ENCODE results near the gene EN2.

Gene EN2

DNA sequence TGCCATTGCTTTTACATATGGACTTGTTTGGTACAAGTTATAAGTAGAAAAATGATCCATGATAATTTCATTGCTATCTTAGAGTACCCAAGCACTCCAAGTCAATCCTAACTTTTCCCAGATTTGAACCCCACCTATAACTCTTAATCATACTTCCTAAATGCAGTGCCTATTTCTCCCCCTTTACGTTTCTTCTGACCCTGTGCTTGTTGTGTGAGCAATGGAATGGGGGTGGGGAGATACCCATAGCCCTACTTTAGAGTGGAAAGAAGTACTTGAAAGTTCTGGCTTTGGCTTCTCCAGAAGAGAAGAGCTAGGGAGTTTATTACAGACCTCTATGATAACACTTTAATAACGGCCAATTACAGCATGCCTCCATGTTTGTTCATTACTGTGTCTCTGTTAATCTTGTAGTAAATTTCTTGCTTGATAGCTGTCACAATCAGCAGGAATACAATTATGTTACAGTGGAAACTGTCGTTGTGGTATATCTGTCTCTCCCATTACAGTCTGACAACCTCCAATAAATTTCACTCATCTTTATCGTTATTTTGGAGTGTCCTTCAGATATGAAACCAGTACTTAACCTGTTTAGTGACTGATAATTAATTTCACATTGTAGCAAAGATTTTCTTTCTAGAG, 54.4 kb downstream of the EN2 start:
- no peak overlapping the region for H3K4me3 Mint-ChIP-seq
- peaks cover 61% of the 10 kb centered on the region for H3K27me3 Mint-ChIP-seq
- no peaks in the 10 kb centered on the region for H3K9me3 Mint-ChIP-seq
- H3K27ac Mint-ChIP-seq = no peak overlapping the region
- H3K36me3 Mint-ChIP-seq = no peaks in the 10 kb centered on the region
- peaks cover 14% of the 10 kb centered on the region for H3K4me1 Mint-ChIP-seq

- H3K36me3 Mint-ChIP-seq = no peaks in the 10 kb centered on the region
- H3K4me1 Mint-ChIP-seq = peaks cover 14% of the 10 kb centered on the region
- H3K4me3 Mint-ChIP-seq = no peak overlapping the region
- no peaks in the 10 kb centered on the region for H3K9me3 Mint-ChIP-seq
- peaks cover 58% of the 10 kb centered on the region for H3K27me3 Mint-ChIP-seq
- no peak overlapping the region for H3K27ac Mint-ChIP-seq
Measured at GRCh38 chr7:155513543-155514285, 55.8 kb downstream of the EN2 start.

GRCh38 chr7:155514296-155514695, 56.4 kb downstream of the EN2 start:
- peaks cover 54% of the 10 kb centered on the region for H3K27me3 Mint-ChIP-seq
- H3K9me3 Mint-ChIP-seq = no peaks in the 10 kb centered on the region

More at GRCh38 chr7:155514296-155514695, 56.4 kb downstream of the EN2 start:
- Mint-ChIP-seq H3K36me3 (no peaks in the 10 kb centered on the region), H3K4me1 (peaks cover 9% of the 10 kb centered on the region), H3K4me3 (no peak overlapping the region), H3K27ac (no peak overlapping the region)
